LNCAP (cell line): ENCODE measurements around the gene CASQ1.

Experiments
- TF ChIP-seq, protein P1 (sequence below): fragments of 450-650 bp; IDR thresholded peaks from 2 replicates; pipeline ENCODE4 v1.5.1; 2017; ENCODE audit warnings: mild to moderate bottlenecking

Gene CASQ1

DNA sequence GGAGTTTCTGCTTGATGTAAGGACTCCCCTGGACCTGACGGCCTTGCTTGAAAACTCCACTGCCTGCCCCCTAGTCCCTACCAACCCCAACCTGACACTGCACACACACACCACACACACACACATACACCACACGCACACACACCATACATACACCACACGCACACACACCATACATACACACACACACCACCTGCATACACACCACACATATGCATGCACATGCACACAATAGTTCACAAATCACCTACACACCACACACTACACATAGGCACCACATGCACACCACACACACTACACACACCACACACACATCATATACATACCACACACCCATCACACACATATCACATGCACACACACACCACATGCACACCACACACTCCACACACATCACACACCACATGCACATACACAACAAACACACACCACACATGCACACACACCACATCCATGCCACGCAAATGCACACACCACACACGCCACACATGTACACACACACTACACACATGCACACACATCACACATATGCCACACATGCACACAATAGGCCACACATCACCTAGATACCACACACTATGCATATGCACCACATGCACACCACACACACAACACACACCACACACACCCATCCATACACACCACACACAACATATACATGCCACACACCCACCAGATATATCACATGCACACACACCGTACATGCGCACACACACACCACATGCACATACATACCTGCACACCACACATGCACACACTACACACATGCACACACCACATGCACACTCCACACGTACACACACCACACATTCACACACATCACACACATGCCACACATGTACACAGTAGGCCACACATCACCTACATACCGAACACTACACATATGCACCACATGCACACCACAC, 3.7 kb downstream of the CASQ1 start:
- TF ChIP-seq, protein P1, sequence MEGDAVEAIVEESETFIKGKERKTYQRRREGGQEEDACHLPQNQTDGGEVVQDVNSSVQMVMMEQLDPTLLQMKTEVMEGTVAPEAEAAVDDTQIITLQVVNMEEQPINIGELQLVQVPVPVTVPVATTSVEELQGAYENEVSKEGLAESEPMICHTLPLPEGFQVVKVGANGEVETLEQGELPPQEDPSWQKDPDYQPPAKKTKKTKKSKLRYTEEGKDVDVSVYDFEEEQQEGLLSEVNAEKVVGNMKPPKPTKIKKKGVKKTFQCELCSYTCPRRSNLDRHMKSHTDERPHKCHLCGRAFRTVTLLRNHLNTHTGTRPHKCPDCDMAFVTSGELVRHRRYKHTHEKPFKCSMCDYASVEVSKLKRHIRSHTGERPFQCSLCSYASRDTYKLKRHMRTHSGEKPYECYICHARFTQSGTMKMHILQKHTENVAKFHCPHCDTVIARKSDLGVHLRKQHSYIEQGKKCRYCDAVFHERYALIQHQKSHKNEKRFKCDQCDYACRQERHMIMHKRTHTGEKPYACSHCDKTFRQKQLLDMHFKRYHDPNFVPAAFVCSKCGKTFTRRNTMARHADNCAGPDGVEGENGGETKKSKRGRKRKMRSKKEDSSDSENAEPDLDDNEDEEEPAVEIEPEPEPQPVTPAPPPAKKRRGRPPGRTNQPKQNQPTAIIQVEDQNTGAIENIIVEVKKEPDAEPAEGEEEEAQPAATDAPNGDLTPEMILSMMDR = no peak

GRCh38 chr1:160194737-160195059, 4.3 kb downstream of the CASQ1 start:
- TF ChIP-seq, protein P1 = no peak

GRCh38 chr1:160196143-160196542, 5.8 kb downstream of the CASQ1 start:
- TF ChIP-seq, protein P1 = no peak

DNA sequence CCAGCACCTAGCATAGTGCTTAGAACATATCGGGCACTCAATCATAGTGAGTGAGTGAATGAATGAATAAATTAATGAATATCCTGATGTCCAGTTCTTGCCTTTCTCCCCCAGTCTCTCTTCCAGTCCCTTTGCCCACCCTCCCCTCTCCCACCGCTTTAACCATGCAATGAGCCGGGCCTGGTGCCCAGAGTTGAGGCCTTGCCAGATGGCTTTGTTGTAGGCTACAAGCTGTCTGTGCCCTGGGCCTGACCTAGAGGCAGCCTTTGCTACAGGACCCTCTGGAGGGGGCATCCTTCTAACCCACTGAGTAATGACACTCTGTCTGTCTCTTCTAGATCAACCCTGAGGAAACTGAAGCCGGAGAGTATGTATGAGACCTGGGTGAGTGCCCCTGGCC, 6.9 kb downstream of the CASQ1 start:
- TF ChIP-seq, protein P1 = no peak

DNA sequence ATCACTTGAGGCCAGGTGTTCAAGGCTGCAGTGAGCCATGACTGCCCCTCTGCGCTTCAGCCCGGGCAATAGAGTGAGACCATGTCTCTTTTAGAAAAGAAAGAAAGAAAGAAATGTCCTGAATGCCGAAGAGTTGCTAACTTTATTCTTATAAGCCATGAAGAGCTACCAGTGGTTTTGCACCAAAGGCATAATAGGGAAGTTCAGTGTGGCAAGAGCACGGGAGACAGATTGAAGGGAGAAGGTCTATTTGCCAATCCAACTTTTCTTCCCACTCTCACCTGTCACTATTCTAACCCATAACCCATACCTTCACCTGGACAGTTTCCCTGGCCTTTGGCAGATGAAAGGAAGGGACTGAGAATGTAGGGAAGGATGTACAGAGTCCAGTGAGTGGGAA, 10.4 kb downstream of the CASQ1 start:
- TF ChIP-seq, protein P1 = no peak

DNA sequence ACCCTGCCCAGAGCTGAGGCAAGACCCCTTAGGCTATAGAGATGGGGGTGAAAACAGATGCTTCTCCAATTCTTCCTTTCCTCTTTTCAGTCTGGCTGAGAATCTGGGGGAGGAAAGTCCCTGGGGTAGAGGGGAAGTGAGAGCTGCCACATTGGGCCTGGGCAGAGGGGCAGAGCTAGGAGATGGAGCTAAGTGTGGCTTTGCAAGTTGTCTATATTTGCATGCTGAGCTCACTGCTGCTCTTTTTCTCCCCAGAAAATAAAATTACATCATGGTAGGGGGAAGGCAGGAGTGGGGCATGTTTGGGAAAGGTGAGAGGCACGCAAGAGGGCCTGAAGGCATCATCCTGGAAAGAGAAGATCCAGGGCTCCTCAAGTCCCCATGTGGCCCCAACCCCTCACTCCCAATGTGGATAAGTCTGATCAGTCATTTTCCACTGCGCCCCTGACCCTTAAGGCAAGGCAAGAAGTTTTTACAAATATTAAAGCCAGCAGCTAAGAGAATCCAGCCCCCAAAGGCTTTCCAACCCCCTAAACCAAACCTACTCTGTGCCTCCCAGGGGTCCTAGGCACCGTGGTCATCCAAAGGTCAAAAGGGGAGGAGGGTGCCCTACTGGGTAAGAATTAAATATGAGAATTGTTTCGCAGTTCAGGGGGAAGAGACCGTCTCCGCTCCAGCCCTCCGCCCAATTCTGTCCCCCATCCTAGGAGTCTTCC, 14.3 kb downstream of the CASQ1 start:
- TF ChIP-seq, protein P1 = no peak

DNA sequence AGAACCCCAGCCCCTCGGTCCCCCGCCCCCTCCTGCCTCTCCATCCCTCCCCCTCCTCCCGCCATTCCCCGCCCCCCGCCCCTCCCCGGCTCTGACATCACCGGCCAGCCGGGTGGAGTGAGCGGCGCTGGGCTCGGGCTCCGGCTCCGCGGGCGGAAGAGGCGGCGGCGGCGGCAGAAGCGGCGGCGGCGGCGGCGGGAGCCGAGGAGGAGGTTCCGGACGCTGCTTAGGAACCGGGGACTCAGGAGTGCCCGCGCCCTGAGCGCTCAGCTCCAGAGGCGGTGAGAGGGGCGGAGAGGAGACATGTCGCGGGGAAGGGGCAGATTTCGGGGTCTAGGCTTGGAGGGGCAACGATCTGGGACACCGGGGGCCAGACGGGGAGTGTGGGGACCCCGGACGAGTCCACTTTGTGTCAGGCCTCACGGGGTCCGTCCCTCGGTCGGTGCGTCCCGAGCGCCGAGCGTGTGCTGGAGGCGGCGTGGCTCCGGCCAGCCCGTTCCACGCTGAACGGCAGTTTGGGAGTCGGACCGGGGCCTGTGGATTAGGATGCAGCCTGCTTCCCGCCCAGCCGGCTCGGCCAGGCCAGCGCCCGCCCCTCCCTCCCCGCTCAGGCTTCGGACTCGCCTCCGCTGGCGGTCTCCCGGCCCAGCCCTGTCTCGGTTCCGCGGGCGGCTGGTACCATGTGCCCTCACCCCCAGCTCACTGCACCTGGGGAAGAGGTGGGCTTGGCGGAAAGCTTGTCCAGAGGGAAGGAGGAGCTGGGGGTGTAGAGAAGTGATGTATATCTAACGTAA, 15.1 kb downstream of the CASQ1 start, which contains the start of gene PEA15:
Gene PEA15 (plus strand): TSS at position 143 of the 794 bp plus-strand sequence. CDS start 6,161 bp downstream, outside the sequence.
- TF ChIP-seq, protein P1 = no peak
